Measurements from ENCODE around the gene TBC1D10A.

- no peak for TF ChIP-seq ARNTL (CRISPR knock-in tag; IDR thresholded peaks at IDR 0.05; ENCODE audit: borderline replicate concordance, low read depth)
- no peak for TF ChIP-seq RARB (CRISPR knock-in tag; IDR thresholded peaks at IDR 0.05)
- TF ChIP-seq TCF4 (CRISPR knock-in tag; IDR thresholded peaks at IDR 0.05; ENCODE audit: borderline replicate concordance), result no peak
- TF ChIP-seq, protein P1, sequence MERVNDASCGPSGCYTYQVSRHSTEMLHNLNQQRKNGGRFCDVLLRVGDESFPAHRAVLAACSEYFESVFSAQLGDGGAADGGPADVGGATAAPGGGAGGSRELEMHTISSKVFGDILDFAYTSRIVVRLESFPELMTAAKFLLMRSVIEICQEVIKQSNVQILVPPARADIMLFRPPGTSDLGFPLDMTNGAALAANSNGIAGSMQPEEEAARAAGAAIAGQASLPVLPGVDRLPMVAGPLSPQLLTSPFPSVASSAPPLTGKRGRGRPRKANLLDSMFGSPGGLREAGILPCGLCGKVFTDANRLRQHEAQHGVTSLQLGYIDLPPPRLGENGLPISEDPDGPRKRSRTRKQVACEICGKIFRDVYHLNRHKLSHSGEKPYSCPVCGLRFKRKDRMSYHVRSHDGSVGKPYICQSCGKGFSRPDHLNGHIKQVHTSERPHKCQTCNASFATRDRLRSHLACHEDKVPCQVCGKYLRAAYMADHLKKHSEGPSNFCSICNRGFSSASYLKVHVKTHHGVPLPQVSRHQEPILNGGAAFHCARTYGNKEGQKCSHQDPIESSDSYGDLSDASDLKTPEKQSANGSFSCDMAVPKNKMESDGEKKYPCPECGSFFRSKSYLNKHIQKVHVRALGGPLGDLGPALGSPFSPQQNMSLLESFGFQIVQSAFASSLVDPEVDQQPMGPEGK (CRISPR knock-in tag; IDR thresholded peaks at IDR 0.05; ENCODE audit: borderline replicate concordance), result no peak
- no peak for TF ChIP-seq CSDC2 (CRISPR knock-in tag; IDR thresholded peaks at IDR 0.05)
These were observed 32.7 kb downstream of the TBC1D10A start for GRCh38 chr22:30294066-30294465.
